H9 (cell line): Measurements from ENCODE around the gene COL4A1. TPM values are rescaled to one million over a fixed set of nuclear protein-coding genes. Genes with fewer than 3 reads are reported as not detected.
A peak's percentile ranks its signal among the peaks of the same experiment; 100 is the strongest.

ENCODE experiments used
- DNase-seq: peaks from one replicate; pipeline ENCODE4 v3.0.0-alpha.2; 2017
- H2AFZ ChIP-seq: one replicate; pipeline ENCODE4 v1.6.1; 2013; ENCODE audit warnings: mild to moderate bottlenecking, low read length, control low read depth, moderate library complexity
- H2AK5ac ChIP-seq: 2 replicates; pipeline ENCODE4 v1.6.1; 2013; ENCODE audit warnings: low read length, control low read depth, mixed read lengths; ENCODE audit not compliant: insufficient read length
- H2BK120ac ChIP-seq: one replicate; pipeline ENCODE4 v1.6.1; 2013; ENCODE audit warnings: low read depth, mild to moderate bottlenecking, low read length, control low read depth, inconsistent platforms; ENCODE audit not compliant: poor library complexity, severe bottlenecking
- H2BK12ac ChIP-seq: 2 replicates; pipeline ENCODE4 v1.6.1; 2013; ENCODE audit warnings: low read length, control low read depth, mixed read lengths, low read depth; ENCODE audit not compliant: insufficient read length
- H2BK15ac ChIP-seq: 2 replicates; pipeline ENCODE4 v1.6.1; 2013; ENCODE audit warnings: low read depth, low read length, control low read depth
- H2BK20ac ChIP-seq: one replicate; pipeline ENCODE4 v1.6.1; 2013; ENCODE audit warnings: low read depth, mild to moderate bottlenecking, low read length, control low read depth, inconsistent platforms; ENCODE audit not compliant: poor library complexity, severe bottlenecking
- H2BK5ac ChIP-seq: 2 replicates; pipeline ENCODE4 v1.6.1; 2013; ENCODE audit warnings: low read length, control low read depth, mixed read lengths; ENCODE audit not compliant: insufficient read length
- H3K14ac ChIP-seq: 2 replicates; pipeline ENCODE4 v1.6.1; 2013; ENCODE audit warnings: low read length, control low read depth; ENCODE audit not compliant: insufficient read depth
- H3K18ac ChIP-seq: 2 replicates; pipeline ENCODE4 v1.6.1; 2013; ENCODE audit warnings: low read depth, mild to moderate bottlenecking, mixed read lengths, low read length, control low read depth; ENCODE audit not compliant: insufficient read length
- H3K23ac ChIP-seq: 2 replicates; pipeline ENCODE4 v1.6.1; 2013; ENCODE audit warnings: low read length, control low read depth, mixed read lengths, low read depth; ENCODE audit not compliant: insufficient read length
- H3K23me2 ChIP-seq: 2 replicates; pipeline ENCODE4 v1.6.1; 2013; ENCODE audit warnings: low read depth, mild to moderate bottlenecking, mixed read lengths, low read length, control low read depth; ENCODE audit not compliant: insufficient read length, poor library complexity, severe bottlenecking
- H3K27ac ChIP-seq: 2 replicates; pipeline ENCODE4 v1.5.1; 2013; ENCODE audit warnings: low read length, control low read depth, mixed read lengths, low read depth; ENCODE audit not compliant: insufficient read length
- H3K27me3 ChIP-seq: 2 replicates; pipeline ENCODE4 v1.6.1; 2013; ENCODE audit warnings: low read length, control low read depth, inconsistent platforms; ENCODE audit not compliant: insufficient read depth
- H3K4ac ChIP-seq: 2 replicates; pipeline ENCODE4 v1.6.1; 2013; ENCODE audit warnings: low read depth, mild to moderate bottlenecking, control low read depth, inconsistent platforms, low read length, moderate library complexity
- H3K4me1 ChIP-seq: 2 replicates; pipeline ENCODE4 v1.6.1; 2013; ENCODE audit warnings: low read length, control low read depth, inconsistent platforms; ENCODE audit not compliant: insufficient read depth
- H3K4me2 ChIP-seq: 2 replicates; pipeline ENCODE4 v1.6.1; 2013; ENCODE audit warnings: low read length, control low read depth, mixed read lengths; ENCODE audit not compliant: insufficient read length, insufficient read depth
- H3K56ac ChIP-seq: 2 replicates; pipeline ENCODE4 v1.6.1; 2013; ENCODE audit warnings: low read depth, mild to moderate bottlenecking, mixed read lengths, low read length, control low read depth; ENCODE audit not compliant: insufficient read length
- H3K79me1 ChIP-seq: 2 replicates; pipeline ENCODE4 v1.6.1; 2013; ENCODE audit warnings: low read depth, mild to moderate bottlenecking, moderate library complexity, low read length, control low read depth, inconsistent platforms; ENCODE audit not compliant: insufficient read depth, poor library complexity, severe bottlenecking
- H3K79me2 ChIP-seq: 2 replicates; pipeline ENCODE4 v1.6.1; 2013; ENCODE audit warnings: low read length, control low read depth, inconsistent platforms; ENCODE audit not compliant: insufficient read depth
- H3K9ac ChIP-seq: 2 replicates; pipeline ENCODE4 v1.6.1; 2013; ENCODE audit warnings: low read length, control low read depth, mixed read lengths; ENCODE audit not compliant: insufficient read length; ENCODE audit errors: extremely low read depth
- H3K9me3 ChIP-seq: one replicate; pipeline ENCODE4 v1.6.1; 2013; ENCODE audit warnings: low read depth, low read length, inconsistent platforms; ENCODE audit not compliant: control insufficient read depth
- H3T11ph ChIP-seq: one replicate; pipeline ENCODE4 v1.6.1; 2013; ENCODE audit warnings: mild to moderate bottlenecking, low read length, control low read depth, inconsistent platforms
- H4K20me1 ChIP-seq: one replicate; pipeline ENCODE4 v1.6.1; 2013; ENCODE audit not compliant: control insufficient read depth, insufficient read length, insufficient read depth
- H4K5ac ChIP-seq: 2 replicates; pipeline ENCODE4 v1.6.1; 2013; ENCODE audit warnings: low read depth, mild to moderate bottlenecking, mixed read lengths, low read length, control low read depth; ENCODE audit not compliant: insufficient read length
- H4K8ac ChIP-seq: replicated peaks from 2 replicates; pipeline ENCODE4 v1.6.1; 2013; ENCODE audit warnings: low read length, control low read depth, mixed read lengths, low read depth; ENCODE audit not compliant: insufficient read length
- H4K91ac ChIP-seq: 2 replicates; pipeline ENCODE4 v1.6.1; 2013; ENCODE audit warnings: low read depth, mild to moderate bottlenecking, moderate library complexity, mixed read lengths, low read length, control low read depth; ENCODE audit not compliant: insufficient read length
- H3K27ac Mint-ChIP-seq, 3 experiments: 2 replicates in 2 of 3; 3 replicates in 1 of 3; pipeline ENCODE4 v1.8.0; 2020 to 2021; ENCODE audit warnings: mixed read lengths in 3 of 3, mild to moderate bottlenecking in 1 of 3, moderate library complexity in 1 of 3
- H3K27me3 Mint-ChIP-seq: 2 replicates; pipeline ENCODE4 v1.8.0; 2021; ENCODE audit warnings: low read depth, mild to moderate bottlenecking, moderate library complexity, mixed read lengths
- H3K36me3 Mint-ChIP-seq, 3 experiments: 2 replicates in 2 of 3; 3 replicates in 1 of 3; pipeline ENCODE4 v1.8.0; 2020 to 2021; ENCODE audit warnings: low read depth in 3 of 3, mixed read lengths in 3 of 3; ENCODE audit not compliant: insufficient read depth in 1 of 3
- H3K4me1 Mint-ChIP-seq, 2 experiments: 2 replicates each; pipeline ENCODE4 v1.8.0; 2020; ENCODE audit warnings: mixed read lengths in 2 of 2
- H3K4me3 Mint-ChIP-seq, 2 experiments: 2 replicates in 1 of 2; 3 replicates in 1 of 2; pipeline ENCODE4 v1.8.0; 2020 to 2021; ENCODE audit warnings: mild to moderate bottlenecking in 2 of 2, mixed read lengths in 2 of 2, moderate library complexity in 1 of 2
- H3K9me3 Mint-ChIP-seq, 2 experiments: 2 replicates in 1 of 2; 3 replicates in 1 of 2; pipeline ENCODE4 v1.8.0; 2020; ENCODE audit warnings: mild to moderate bottlenecking in 2 of 2, mixed read lengths in 2 of 2, moderate library complexity in 1 of 2
- CTCF ChIP-seq: fragments of 200-600 bp; sonication (generic); conservative IDR thresholded peaks from 3 replicates; pipeline ENCODE4 v1.8.0; 2021; ENCODE audit warnings: antibody characterized with exemption, mild to moderate bottlenecking
- whole genome bisulfite sequencing: extraction: QIAGEN DNeasy Blood & Tissue Kit; methylation state at CpG from one replicate; pipeline ENCODE4 v1.1.7; 2013; ENCODE audit warnings: missing lambda C conversion rate, low lambda C conversion rate, mixed read lengths; ENCODE audit not compliant: insufficient read length; ENCODE audit errors: extremely low coverage; 5-methylcytosine and 5-hydroxymethylcytosine counted together
- total RNA-seq: library from RNA; stranded (reverse); gene quantifications from 2 replicates; pipeline ENCODE4 v1.2.1, GENCODE V29; 2021

The COL4A1 gene
- total RNA-seq, 1 experiment from 2014 or later, result 73.1 TPM

DNA sequence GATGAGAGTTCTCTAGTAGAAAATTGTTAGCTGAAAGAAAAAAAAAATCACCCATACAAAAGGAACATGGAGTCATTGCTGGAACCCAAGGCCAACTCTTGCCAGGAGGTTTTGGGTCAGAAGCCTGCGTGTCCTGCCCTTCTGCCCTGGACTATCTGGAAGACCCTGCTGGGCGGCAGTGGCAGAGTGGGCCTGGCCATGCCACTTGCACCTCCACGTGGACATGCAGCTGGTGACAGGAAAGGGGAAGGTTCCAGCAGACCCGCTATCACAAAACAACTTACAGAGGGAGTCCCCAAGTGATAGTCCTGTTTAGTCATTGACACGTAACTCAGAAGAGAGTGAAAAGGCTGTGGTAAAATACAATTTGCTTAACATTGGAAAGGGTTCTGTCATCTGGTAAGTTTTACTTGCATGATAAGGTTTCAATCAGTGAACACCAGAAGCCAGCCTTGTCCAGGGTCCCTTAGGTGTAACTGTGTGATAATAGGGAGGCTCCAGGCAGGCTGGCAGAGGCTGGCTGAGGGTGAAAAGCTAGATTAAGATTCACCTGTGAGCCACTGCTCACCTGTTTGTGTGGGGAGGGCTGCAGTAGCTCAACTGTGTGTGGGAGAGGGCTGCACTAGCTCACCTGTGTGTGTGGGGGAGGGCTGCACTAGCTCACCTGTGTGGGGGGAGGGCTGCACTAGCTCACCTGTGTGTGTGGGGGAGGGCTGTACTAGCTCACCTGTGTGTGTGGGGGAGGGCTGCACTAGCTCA, 47.9 kb upstream of the COL4A1 start:
- no peaks in the 10 kb centered on the region for H3K9me3 Mint-ChIP-seq
- H4K91ac ChIP-seq, result no peak overlapping the region
- H3K23me2 ChIP-seq, result no peaks in the 10 kb centered on the region
- no peaks in the 10 kb centered on the region for H3K79me1 ChIP-seq
- no peaks in the 10 kb centered on the region for H4K20me1 ChIP-seq
- H2BK12ac ChIP-seq, result no peak overlapping the region
- H3K14ac ChIP-seq, result 0 out of 2 replicates have a peak overlapping the region, but pooled peaks have one; percentile 28
- no peaks in the 10 kb centered on the region for H3K9me3 ChIP-seq
- no peak overlapping the region for H2BK5ac ChIP-seq
- no peak for DNase-seq
- no peak overlapping the region for H4K8ac ChIP-seq
- H3K18ac ChIP-seq, result peak overlapping the region; percentile 11
- H3K27me3 ChIP-seq, result no peaks in the 10 kb centered on the region
- H3K4me1 Mint-ChIP-seq, result peaks cover 21 to 33% of the 10 kb centered on the region in 2 experiments
- H3K79me2 ChIP-seq, result no peaks in the 10 kb centered on the region
- no peak overlapping the region for H2AFZ ChIP-seq
- no peak for TF ChIP-seq CTCF
- H3K27ac ChIP-seq, result no peak overlapping the region
- H3K23ac ChIP-seq, result no peak overlapping the region
- no peak overlapping the region for H3K9ac ChIP-seq
- no peak overlapping the region for H3K4me3 Mint-ChIP-seq
- H3K36me3 Mint-ChIP-seq, result peaks cover 2 to 9% (median 9%) of the 10 kb centered on the region in 3 experiments; a peak in 4 of 7 replicates
- H3K4ac ChIP-seq, result no peak overlapping the region
- H2AK5ac ChIP-seq, result no peak overlapping the region
- H3K4me2 ChIP-seq, result no peak overlapping the region
- no peak overlapping the region for H2BK120ac ChIP-seq
- H3K56ac ChIP-seq, result no peak overlapping the region
- peak overlapping the region; percentile 39 to 75 (median 60); a peak in 5 of 7 replicates for H3K27ac Mint-ChIP-seq
- no peak overlapping the region for H3T11ph ChIP-seq
- WGBS, result no CpG with 5 or more reads among the region's 5 CpGs
- H2BK15ac ChIP-seq, result no peak overlapping the region
- no peak overlapping the region for H2BK20ac ChIP-seq
- H4K5ac ChIP-seq, result no peak overlapping the region
- no peaks in the 10 kb centered on the region for H3K27me3 Mint-ChIP-seq
- peaks cover 4% of the 10 kb centered on the region for H3K4me1 ChIP-seq
